ENCODE measurements around the gene NIFK.
"Not testable (repeated sequence)": the region's sequence is repeated elsewhere in the genome, so short reads cannot be mapped to it uniquely, and the experiment has no call there.

Gene NIFK

GRCh38 chr2:121690572-121690971 is 46.1 kb downstream of the NIFK start:
- not testable (repeated sequence) for H3K36me3 ChIP-seq (ENCODE audit: control insufficient read depth, insufficient read depth, low read length); H3K27ac ChIP-seq (ENCODE audit: low read depth, low read length); H3K9me3 ChIP-seq (ENCODE audit: control insufficient read depth, insufficient read depth, low read length); H3K9ac ChIP-seq (ENCODE audit: low read depth, low read length); H3K4me3 ChIP-seq (ENCODE audit: low read depth, low read length); H3K27me3 ChIP-seq (ENCODE audit: control insufficient read depth, insufficient read depth, low read length)
- peaks cover 23% of the 10 kb centered on the region for H3K4me1 ChIP-seq (ENCODE audit: control insufficient read depth, insufficient read depth, low read length)

DNA sequence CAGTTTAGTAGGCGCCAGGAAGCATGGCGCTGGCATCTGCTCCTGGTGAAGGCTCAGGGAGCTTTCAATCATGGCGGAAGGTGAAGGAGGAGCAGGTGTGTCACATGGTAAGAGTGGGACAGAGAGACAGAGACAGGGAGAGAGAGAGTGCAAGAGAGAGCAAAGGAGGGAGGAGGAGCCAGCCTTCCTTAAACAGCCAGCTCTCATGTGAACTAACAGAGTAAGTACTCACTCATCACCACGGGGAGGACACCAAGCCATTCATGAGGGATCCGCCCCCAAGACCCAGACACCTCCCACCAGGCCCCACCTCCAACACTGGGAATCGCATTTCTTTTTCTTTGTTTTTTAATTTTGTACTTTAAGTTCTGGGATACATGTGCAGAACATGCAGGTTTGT is 46.6 kb downstream of the NIFK start:
- H3K27ac ChIP-seq (ENCODE audit: low read depth, low read length) = no peak overlapping the region
- H3K27me3 ChIP-seq (ENCODE audit: control insufficient read depth, insufficient read depth, low read length) = no peaks in the 10 kb centered on the region
- no peak overlapping the region for H3K9ac ChIP-seq (ENCODE audit: low read depth, low read length)
- peaks cover 25% of the 10 kb centered on the region for H3K4me1 ChIP-seq (ENCODE audit: control insufficient read depth, insufficient read depth, low read length)
- H3K4me3 ChIP-seq (ENCODE audit: low read depth, low read length) = no peak overlapping the region
- H3K36me3 ChIP-seq (ENCODE audit: control insufficient read depth, insufficient read depth, low read length) = no peaks in the 10 kb centered on the region
- no peaks in the 10 kb centered on the region for H3K9me3 ChIP-seq (ENCODE audit: control insufficient read depth, insufficient read depth, low read length)

DNA sequence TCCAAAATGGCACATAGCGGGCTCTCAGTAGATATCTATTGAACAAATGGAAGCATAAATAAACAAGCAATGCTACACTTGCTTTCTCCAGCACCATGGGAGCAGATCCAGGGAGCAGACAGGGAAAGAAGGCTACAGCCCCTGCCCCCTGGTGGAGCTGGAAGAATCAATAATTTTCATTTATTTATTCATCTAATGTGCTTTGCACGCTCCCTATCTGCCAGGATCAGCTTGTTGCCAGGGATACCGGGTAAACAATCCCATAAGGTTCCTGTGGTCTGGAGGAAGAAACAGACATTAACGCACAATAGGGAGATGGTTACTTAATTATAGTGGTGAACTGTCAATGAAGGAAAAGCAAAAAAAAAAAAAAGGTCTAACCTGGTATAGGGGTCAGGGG is 47.3 kb downstream of the NIFK start:
- Histone ChIP-seq H3K9me3 (ENCODE audit: control insufficient read depth, insufficient read depth, low read length) (no peaks in the 10 kb centered on the region), H3K36me3 (ENCODE audit: control insufficient read depth, insufficient read depth, low read length) (no peaks in the 10 kb centered on the region), H3K27me3 (ENCODE audit: control insufficient read depth, insufficient read depth, low read length) (no peaks in the 10 kb centered on the region), H3K9ac (ENCODE audit: low read depth, low read length) (no peak overlapping the region), H3K4me1 (ENCODE audit: control insufficient read depth, insufficient read depth, low read length) (peaks cover 21% of the 10 kb centered on the region), H3K4me3 (ENCODE audit: low read depth, low read length) (no peak overlapping the region), H3K27ac (ENCODE audit: low read depth, low read length) (no peak overlapping the region)

- peaks cover 21% of the 10 kb centered on the region for H3K4me1 ChIP-seq (ENCODE audit: control insufficient read depth, insufficient read depth, low read length)
- H3K27me3 ChIP-seq (ENCODE audit: control insufficient read depth, insufficient read depth, low read length) = no peaks in the 10 kb centered on the region
These were observed 47.9 kb downstream of the NIFK start for GRCh38 chr2:121688820-121689219.

GRCh38 chr2:121686902-121687301 is 49.8 kb downstream of the NIFK start:
- Histone ChIP-seq H3K9ac (ENCODE audit: low read depth, low read length) (no peak overlapping the region), H3K4me3 (ENCODE audit: low read depth, low read length) (no peak overlapping the region), H3K27ac (ENCODE audit: low read depth, low read length) (no peak overlapping the region), H3K36me3 (ENCODE audit: control insufficient read depth, insufficient read depth, low read length) (no peaks in the 10 kb centered on the region), H3K9me3 (ENCODE audit: control insufficient read depth, insufficient read depth, low read length) (peaks cover 21% of the 10 kb centered on the region), H3K27me3 (ENCODE audit: control insufficient read depth, insufficient read depth, low read length) (no peaks in the 10 kb centered on the region), H3K4me1 (ENCODE audit: control insufficient read depth, insufficient read depth, low read length) (peaks cover 21% of the 10 kb centered on the region)

More at GRCh38 chr2:121688820-121689219, 47.9 kb downstream of the NIFK start:
- Histone ChIP-seq H3K36me3 (ENCODE audit: control insufficient read depth, insufficient read depth, low read length) (no peaks in the 10 kb centered on the region), H3K9me3 (ENCODE audit: control insufficient read depth, insufficient read depth, low read length) (peaks cover 2% of the 10 kb centered on the region; the same call in 1 of the 2 replicates), H3K27ac (ENCODE audit: low read depth, low read length) (no peak overlapping the region), H3K9ac (ENCODE audit: low read depth, low read length) (no peak overlapping the region), H3K4me3 (ENCODE audit: low read depth, low read length) (no peak overlapping the region)

DNA sequence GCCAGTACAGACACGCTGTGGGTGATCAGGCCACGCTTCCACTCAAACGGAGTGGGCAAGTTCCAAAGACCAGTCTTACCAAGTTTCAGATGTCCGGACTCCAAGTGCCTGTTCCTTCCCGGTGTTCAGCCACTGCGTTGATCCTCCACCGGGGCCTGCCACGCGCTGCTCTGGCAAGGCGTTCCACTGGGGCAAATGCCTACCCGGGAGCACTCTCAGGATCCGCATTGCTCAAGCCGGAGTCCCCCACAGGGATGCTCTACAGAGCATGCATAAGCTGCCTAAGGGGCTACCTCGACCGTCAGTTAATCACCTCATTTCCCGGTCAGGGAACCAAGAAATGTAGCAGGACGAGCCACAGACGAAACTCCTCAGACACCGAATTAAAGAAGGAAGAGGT is 50.5 kb downstream of the NIFK start:
- Histone ChIP-seq H3K4me1 (ENCODE audit: control insufficient read depth, insufficient read depth, low read length) (peaks cover 23% of the 10 kb centered on the region), H3K9me3 (ENCODE audit: control insufficient read depth, insufficient read depth, low read length) (peaks cover 24% of the 10 kb centered on the region), H3K4me3 (ENCODE audit: low read depth, low read length) (no peak overlapping the region), H3K36me3 (ENCODE audit: control insufficient read depth, insufficient read depth, low read length) (no peaks in the 10 kb centered on the region), H3K27ac (ENCODE audit: low read depth, low read length) (no peak overlapping the region), H3K9ac (ENCODE audit: low read depth, low read length) (no peak overlapping the region), H3K27me3 (ENCODE audit: control insufficient read depth, insufficient read depth, low read length) (no peaks in the 10 kb centered on the region)

DNA sequence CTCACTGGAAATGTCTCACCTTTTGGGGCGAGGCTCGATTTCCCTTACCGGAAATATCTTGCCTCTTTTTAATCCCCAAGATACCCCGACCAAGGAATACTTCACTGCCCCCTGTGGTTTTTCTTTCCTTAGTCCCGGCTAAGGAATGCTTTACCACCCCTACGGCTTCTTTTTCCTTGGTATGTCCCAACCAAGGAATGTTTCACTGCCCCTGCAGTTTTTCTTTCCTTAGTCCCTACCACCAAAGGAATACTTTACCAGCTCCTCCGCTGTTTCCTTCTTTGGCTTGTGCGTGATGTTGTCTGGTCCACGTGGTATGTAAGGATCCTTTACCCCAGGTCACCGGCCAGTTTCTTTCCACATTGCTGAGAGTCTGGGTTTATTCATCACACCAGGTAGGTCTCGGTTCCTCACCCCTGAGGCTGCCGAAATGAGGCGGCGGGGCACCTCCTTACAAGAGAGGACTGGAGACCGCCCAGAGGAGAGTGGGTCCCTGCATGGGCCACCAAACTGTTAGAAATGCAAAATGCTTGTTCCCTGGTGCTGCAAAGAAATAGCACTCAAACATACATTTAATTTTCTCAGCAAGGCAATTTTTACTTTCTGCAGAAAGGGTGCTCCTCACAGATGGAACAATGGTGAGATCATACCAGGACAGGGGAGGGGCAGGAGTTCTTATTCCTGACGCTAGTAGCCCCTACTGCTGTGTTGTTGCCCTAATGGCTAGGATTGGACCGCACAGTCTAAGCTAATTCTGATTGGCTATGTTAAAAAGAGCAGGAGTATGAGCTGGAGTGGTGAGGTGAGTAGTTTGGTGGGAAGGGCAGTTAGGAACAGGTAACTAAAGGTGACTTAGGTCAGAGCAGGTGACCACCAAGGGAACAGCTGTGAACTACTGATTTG is 54.0 kb downstream of the NIFK start:
- Histone ChIP-seq H3K27ac (ENCODE audit: low read depth, low read length) (no peak overlapping the region), H3K4me3 (ENCODE audit: low read depth, low read length) (peak overlapping the region; percentile 20), H3K9ac (ENCODE audit: low read depth, low read length) (no peak overlapping the region), H3K27me3 (ENCODE audit: control insufficient read depth, insufficient read depth, low read length) (no peaks in the 10 kb centered on the region), H3K4me1 (ENCODE audit: control insufficient read depth, insufficient read depth, low read length) (peaks cover 33% of the 10 kb centered on the region), H3K9me3 (ENCODE audit: control insufficient read depth, insufficient read depth, low read length) (peaks cover 32% of the 10 kb centered on the region), H3K36me3 (ENCODE audit: control insufficient read depth, insufficient read depth, low read length) (no peaks in the 10 kb centered on the region)

- Histone ChIP-seq H3K4me1 (ENCODE audit: control insufficient read depth, insufficient read depth, low read length) (peaks cover 12% of the 10 kb centered on the region), H3K27me3 (ENCODE audit: control insufficient read depth, insufficient read depth, low read length) (no peaks in the 10 kb centered on the region), H3K9me3 (ENCODE audit: control insufficient read depth, insufficient read depth, low read length) (peaks cover 29% of the 10 kb centered on the region), H3K9ac (ENCODE audit: low read depth, low read length) (no peak overlapping the region), H3K27ac (ENCODE audit: low read depth, low read length) (no peak overlapping the region), H3K4me3 (ENCODE audit: low read depth, low read length) (no peak overlapping the region), H3K36me3 (ENCODE audit: control insufficient read depth, insufficient read depth, low read length) (no peaks in the 10 kb centered on the region)
These were observed 58.8 kb downstream of the NIFK start for GRCh38 chr2:121677855-121678254.
